ENCODE data around the gene NPY5R. TPM values are rescaled to one million over a fixed set of nuclear protein-coding genes. Genes with fewer than 3 reads are reported as not detected.

NPY5R gene
- total RNA-seq, 2 donors from 2014 or later, result 0.40 TPM; not detected in 1

GRCh38 chr4:163393471-163393870 lies 49.8 kb downstream of the NPY5R start:
- intact Hi-C loops (cut with DNase I), result no loop called here
- H3K36me3 ChIP-seq, result no peaks in the 10 kb centered on the region
- no peak overlapping the region for H3K27ac ChIP-seq
- DNase-seq (ENCODE audit: low spot score), result no peak
- TF ChIP-seq, protein P1, sequence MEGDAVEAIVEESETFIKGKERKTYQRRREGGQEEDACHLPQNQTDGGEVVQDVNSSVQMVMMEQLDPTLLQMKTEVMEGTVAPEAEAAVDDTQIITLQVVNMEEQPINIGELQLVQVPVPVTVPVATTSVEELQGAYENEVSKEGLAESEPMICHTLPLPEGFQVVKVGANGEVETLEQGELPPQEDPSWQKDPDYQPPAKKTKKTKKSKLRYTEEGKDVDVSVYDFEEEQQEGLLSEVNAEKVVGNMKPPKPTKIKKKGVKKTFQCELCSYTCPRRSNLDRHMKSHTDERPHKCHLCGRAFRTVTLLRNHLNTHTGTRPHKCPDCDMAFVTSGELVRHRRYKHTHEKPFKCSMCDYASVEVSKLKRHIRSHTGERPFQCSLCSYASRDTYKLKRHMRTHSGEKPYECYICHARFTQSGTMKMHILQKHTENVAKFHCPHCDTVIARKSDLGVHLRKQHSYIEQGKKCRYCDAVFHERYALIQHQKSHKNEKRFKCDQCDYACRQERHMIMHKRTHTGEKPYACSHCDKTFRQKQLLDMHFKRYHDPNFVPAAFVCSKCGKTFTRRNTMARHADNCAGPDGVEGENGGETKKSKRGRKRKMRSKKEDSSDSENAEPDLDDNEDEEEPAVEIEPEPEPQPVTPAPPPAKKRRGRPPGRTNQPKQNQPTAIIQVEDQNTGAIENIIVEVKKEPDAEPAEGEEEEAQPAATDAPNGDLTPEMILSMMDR (IDR thresholded peaks at IDR 0.05), result no peak
- TF ChIP-seq POLR2AphosphoS5 (IDR thresholded peaks at IDR 0.05), result no peak
- no peak for TF ChIP-seq POLR2A (IDR thresholded peaks at IDR 0.05)
- H3K4me1 ChIP-seq (replicated peaks), result no peaks in the 10 kb centered on the region
- WGBS, result 84% methylated on average over 6 of the region's 6 CpGs
- H3K4me3 ChIP-seq, result no peak overlapping the region
- H3K9me3 ChIP-seq, result no peaks in the 10 kb centered on the region
- no peaks in the 10 kb centered on the region for H3K27me3 ChIP-seq (replicated peaks; ENCODE audit: insufficient read depth)

- intact Hi-C loops (cut with DNase I), result no loop called here
- H3K4me1 ChIP-seq (replicated peaks), result no peaks in the 10 kb centered on the region
- no peak overlapping the region for H3K27ac ChIP-seq
- no peak overlapping the region for H3K4me3 ChIP-seq
- H3K9me3 ChIP-seq, result no peaks in the 10 kb centered on the region
- no peaks in the 10 kb centered on the region for H3K36me3 ChIP-seq
- no peaks in the 10 kb centered on the region for H3K27me3 ChIP-seq (replicated peaks; ENCODE audit: insufficient read depth)
- TF ChIP-seq, protein P1 (IDR thresholded peaks at IDR 0.05), result no peak
- TF ChIP-seq POLR2AphosphoS5 (IDR thresholded peaks at IDR 0.05), result no peak
- TF ChIP-seq POLR2A (IDR thresholded peaks at IDR 0.05), result no peak
- no peak for DNase-seq (ENCODE audit: low spot score)
Measured at GRCh38 chr4:163395055-163395454, 51.4 kb downstream of the NPY5R start.

GRCh38 chr4:163395758-163396157 lies 52.1 kb downstream of the NPY5R start:
- no peak for DNase-seq (ENCODE audit: low spot score)
- no peaks in the 10 kb centered on the region for H3K36me3 ChIP-seq
- H3K4me3 ChIP-seq, result no peak overlapping the region
- intact Hi-C loops (cut with DNase I), result no loop called here
- 70% methylated on average over 5 of the region's 5 CpGs for WGBS
- H3K9me3 ChIP-seq, result no peaks in the 10 kb centered on the region
- H3K27me3 ChIP-seq (replicated peaks; ENCODE audit: insufficient read depth), result no peaks in the 10 kb centered on the region
- TF ChIP-seq, protein P1 (IDR thresholded peaks at IDR 0.05), result no peak
- TF ChIP-seq POLR2A (IDR thresholded peaks at IDR 0.05), result no peak
- TF ChIP-seq POLR2AphosphoS5 (IDR thresholded peaks at IDR 0.05), result no peak
- no peak overlapping the region for H3K27ac ChIP-seq
- no peaks in the 10 kb centered on the region for H3K4me1 ChIP-seq (replicated peaks)

GRCh38 chr4:163398238-163398637 lies 54.5 kb downstream of the NPY5R start:
- H3K4me3 ChIP-seq, result no peak overlapping the region
- H3K9me3 ChIP-seq, result no peaks in the 10 kb centered on the region
- intact Hi-C loops (cut with DNase I), result no loop called here
- H3K27me3 ChIP-seq (replicated peaks; ENCODE audit: insufficient read depth), result no peaks in the 10 kb centered on the region
- TF ChIP-seq, protein P1 (IDR thresholded peaks at IDR 0.05), result no peak
- TF ChIP-seq POLR2A (IDR thresholded peaks at IDR 0.05) (no peak), POLR2AphosphoS5 (IDR thresholded peaks at IDR 0.05) (no peak)
- no peaks in the 10 kb centered on the region for H3K36me3 ChIP-seq
- H3K4me1 ChIP-seq (replicated peaks), result no peaks in the 10 kb centered on the region
- no peak for DNase-seq (ENCODE audit: low spot score)
- no peak overlapping the region for H3K27ac ChIP-seq

GRCh38 chr4:163400911-163401310 lies 57.2 kb downstream of the NPY5R start:
- TF ChIP-seq, protein P1 (IDR thresholded peaks at IDR 0.05), result no peak
- no peak for TF ChIP-seq POLR2AphosphoS5 (IDR thresholded peaks at IDR 0.05)
- TF ChIP-seq POLR2A (IDR thresholded peaks at IDR 0.05), result no peak
- intact Hi-C loops (cut with DNase I), result no loop called here
- Histone ChIP-seq H3K4me3 (no peak overlapping the region), H3K27me3 (replicated peaks; ENCODE audit: insufficient read depth) (no peaks in the 10 kb centered on the region), H3K27ac (no peak overlapping the region), H3K36me3 (no peaks in the 10 kb centered on the region), H3K9me3 (no peaks in the 10 kb centered on the region), H3K4me1 (replicated peaks) (no peaks in the 10 kb centered on the region)
- 46% methylated on average over 4 of the region's 4 CpGs for WGBS
- no peak for DNase-seq (ENCODE audit: low spot score)

Other genes starting within 250 kb of the NPY5R start
- 10 to 100 TPM; 21.1 to 30.0 TPM for gene NAF1, start 177.0 kb upstream of the NPY5R start, total RNA-seq
- gene NPY1R, start 11.3 kb upstream of the NPY5R start, total RNA-seq, result 1 to 10 TPM; 1.4 to 9.5 TPM
- gene TKTL2, start 129.9 kb downstream of the NPY5R start, total RNA-seq, result 10 to 100 TPM in 1 of 2 donors, not detected in 1; 13.6 TPM
- 10 to 100 TPM; 12.9 to 17.3 TPM for gene TMA16, start 150.8 kb downstream of the NPY5R start, total RNA-seq

Measured in prostate gland (tissue), 2 donors.